ENCODE data around the gene PNP. TPM values are rescaled to one million over a fixed set of nuclear protein-coding genes. Genes with fewer than 3 reads are reported as not detected.

Gene PNP
- total and polyA plus RNA-seq, 10 of the 15 experiments (the other 5 are each of a cell fraction or from before 2014, with no cell fraction given) = 103 to 215 (median 138) TPM

DNA sequence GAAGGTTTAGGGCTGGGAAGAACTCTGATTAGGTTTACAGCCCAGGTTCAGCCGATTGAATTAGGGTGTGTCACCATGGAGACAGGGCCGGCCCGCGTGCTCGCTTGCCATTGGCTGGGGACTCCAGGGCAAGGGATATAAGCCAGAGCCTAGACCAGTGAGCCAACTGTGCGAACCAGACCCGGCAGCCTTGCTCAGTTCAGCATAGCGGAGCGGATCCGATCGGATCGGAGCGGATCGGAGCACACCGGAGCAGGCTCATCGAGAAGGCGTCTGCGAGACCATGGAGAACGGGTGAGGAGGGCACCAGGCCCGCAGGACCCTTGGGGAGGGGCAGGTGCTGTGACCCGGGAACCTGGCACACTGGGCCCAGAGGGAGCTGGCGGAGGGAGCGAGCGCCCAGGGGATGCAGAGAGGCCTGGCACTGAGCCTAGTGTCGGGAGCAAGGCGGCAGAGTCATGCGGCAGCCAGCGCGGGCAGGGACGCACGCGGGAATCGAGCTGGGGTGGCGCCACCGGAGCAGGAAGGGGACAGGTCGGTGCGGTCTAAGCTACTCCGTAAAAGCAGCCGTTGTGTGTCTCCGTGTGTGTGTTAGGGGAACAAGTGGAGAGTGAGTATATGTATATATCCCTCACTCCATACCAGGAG is at the start of gene PNP (continued):
- TF ChIP-seq, protein P1, sequence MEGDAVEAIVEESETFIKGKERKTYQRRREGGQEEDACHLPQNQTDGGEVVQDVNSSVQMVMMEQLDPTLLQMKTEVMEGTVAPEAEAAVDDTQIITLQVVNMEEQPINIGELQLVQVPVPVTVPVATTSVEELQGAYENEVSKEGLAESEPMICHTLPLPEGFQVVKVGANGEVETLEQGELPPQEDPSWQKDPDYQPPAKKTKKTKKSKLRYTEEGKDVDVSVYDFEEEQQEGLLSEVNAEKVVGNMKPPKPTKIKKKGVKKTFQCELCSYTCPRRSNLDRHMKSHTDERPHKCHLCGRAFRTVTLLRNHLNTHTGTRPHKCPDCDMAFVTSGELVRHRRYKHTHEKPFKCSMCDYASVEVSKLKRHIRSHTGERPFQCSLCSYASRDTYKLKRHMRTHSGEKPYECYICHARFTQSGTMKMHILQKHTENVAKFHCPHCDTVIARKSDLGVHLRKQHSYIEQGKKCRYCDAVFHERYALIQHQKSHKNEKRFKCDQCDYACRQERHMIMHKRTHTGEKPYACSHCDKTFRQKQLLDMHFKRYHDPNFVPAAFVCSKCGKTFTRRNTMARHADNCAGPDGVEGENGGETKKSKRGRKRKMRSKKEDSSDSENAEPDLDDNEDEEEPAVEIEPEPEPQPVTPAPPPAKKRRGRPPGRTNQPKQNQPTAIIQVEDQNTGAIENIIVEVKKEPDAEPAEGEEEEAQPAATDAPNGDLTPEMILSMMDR (IDR thresholded peaks at IDR 0.05 in 2 of 3, conservative IDR thresholded peaks at IDR 0.05 in 1 of 3; ENCODE audit: control insufficient read depth in 2 of 3, extremely low read depth in 1 of 3, insufficient read depth in 1 of 3, low read depth in 3 of 3, low read length in 3 of 3) = 0 out of 6 replicates have a peak, but pooled peaks of 1 of the 3 experiments have one; percentile 7
- TF ChIP-seq CHD1 (IDR thresholded peaks at IDR 0.05; ENCODE audit: low read depth, low read length) (no peak; the same call in 1 of the 2 replicates), POLR2AphosphoS2 (IDR thresholded peaks at IDR 0.05; ENCODE audit: low read depth, low read length) (peak; percentile 94), KLF5 (IDR thresholded peaks at IDR 0.05; ENCODE audit: partially characterized antibody) (peak; percentile 55), EED (IDR thresholded peaks at IDR 0.05; ENCODE audit: low read depth) (no peak), IRF4 (IDR thresholded peaks at IDR 0.05; ENCODE audit: low read depth, low read length) (no peak), TCF12 (IDR thresholded peaks at IDR 0.05; ENCODE audit: low read depth, low read length) (peak; percentile 72; the same call in 1 of the 2 replicates), WRNIP1 (IDR thresholded peaks at IDR 0.05; ENCODE audit: borderline replicate concordance, low read depth, low read length) (no peak), KDM1A (IDR thresholded peaks at IDR 0.05; ENCODE audit: borderline replicate concordance) (no peak), POLR2AphosphoS5 (IDR thresholded peaks at IDR 0.05; ENCODE audit: low read length) (peak; percentile 99), RAD21 (IDR thresholded peaks at IDR 0.05; ENCODE audit: insufficient read depth, low read depth, low read length) (no peak)
- TF ChIP-seq, protein P2, sequence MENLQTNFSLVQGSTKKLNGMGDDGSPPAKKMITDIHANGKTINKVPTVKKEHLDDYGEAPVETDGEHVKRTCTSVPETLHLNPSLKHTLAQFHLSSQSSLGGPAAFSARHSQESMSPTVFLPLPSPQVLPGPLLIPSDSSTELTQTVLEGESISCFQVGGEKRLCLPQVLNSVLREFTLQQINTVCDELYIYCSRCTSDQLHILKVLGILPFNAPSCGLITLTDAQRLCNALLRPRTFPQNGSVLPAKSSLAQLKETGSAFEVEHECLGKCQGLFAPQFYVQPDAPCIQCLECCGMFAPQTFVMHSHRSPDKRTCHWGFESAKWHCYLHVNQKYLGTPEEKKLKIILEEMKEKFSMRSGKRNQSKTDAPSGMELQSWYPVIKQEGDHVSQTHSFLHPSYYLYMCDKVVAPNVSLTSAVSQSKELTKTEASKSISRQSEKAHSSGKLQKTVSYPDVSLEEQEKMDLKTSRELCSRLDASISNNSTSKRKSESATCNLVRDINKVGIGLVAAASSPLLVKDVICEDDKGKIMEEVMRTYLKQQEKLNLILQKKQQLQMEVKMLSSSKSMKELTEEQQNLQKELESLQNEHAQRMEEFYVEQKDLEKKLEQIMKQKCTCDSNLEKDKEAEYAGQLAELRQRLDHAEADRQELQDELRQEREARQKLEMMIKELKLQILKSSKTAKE (IDR thresholded peaks at IDR 0.05; ENCODE audit: low read depth, poor library complexity, severe bottlenecking) = no peak
- TF ChIP-seq, protein P3, sequence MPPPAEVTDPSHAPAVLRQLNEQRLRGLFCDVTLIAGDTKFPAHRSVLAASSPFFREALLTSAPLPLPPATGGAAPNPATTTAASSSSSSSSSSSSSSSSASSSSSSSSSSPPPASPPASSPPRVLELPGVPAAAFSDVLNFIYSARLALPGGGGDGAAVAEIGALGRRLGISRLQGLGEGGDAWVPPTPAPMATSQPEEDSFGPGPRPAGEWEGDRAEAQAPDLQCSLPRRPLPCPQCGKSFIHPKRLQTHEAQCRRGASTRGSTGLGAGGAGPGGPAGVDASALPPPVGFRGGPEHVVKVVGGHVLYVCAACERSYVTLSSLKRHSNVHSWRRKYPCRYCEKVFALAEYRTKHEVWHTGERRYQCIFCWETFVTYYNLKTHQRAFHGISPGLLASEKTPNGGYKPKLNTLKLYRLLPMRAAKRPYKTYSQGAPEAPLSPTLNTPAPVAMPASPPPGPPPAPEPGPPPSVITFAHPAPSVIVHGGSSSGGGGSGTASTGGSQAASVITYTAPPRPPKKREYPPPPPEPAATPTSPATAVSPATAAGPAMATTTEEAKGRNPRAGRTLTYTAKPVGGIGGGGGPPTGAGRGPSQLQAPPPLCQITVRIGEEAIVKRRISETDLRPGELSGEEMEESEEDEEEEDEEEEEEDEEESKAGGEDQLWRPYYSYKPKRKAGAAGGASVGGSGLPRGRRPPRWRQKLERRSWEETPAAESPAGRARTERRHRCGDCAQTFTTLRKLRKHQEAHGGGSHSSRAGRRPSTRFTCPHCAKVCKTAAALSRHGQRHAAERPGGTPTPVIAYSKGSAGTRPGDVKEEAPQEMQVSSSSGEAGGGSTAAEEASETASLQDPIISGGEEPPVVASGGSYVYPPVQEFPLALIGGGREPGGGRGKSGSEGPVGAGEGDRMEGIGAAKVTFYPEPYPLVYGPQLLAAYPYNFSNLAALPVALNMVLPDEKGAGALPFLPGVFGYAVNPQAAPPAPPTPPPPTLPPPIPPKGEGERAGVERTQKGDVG (CRISPR knock-in tag; IDR thresholded peaks at IDR 0.05) = no peak
- TF ChIP-seq, protein P4, sequence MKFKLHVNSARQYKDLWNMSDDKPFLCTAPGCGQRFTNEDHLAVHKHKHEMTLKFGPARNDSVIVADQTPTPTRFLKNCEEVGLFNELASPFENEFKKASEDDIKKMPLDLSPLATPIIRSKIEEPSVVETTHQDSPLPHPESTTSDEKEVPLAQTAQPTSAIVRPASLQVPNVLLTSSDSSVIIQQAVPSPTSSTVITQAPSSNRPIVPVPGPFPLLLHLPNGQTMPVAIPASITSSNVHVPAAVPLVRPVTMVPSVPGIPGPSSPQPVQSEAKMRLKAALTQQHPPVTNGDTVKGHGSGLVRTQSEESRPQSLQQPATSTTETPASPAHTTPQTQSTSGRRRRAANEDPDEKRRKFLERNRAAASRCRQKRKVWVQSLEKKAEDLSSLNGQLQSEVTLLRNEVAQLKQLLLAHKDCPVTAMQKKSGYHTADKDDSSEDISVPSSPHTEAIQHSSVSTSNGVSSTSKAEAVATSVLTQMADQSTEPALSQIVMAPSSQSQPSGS (IDR thresholded peaks at IDR 0.05; ENCODE audit: low read length) = no peak
- TF ChIP-seq, protein P5, sequence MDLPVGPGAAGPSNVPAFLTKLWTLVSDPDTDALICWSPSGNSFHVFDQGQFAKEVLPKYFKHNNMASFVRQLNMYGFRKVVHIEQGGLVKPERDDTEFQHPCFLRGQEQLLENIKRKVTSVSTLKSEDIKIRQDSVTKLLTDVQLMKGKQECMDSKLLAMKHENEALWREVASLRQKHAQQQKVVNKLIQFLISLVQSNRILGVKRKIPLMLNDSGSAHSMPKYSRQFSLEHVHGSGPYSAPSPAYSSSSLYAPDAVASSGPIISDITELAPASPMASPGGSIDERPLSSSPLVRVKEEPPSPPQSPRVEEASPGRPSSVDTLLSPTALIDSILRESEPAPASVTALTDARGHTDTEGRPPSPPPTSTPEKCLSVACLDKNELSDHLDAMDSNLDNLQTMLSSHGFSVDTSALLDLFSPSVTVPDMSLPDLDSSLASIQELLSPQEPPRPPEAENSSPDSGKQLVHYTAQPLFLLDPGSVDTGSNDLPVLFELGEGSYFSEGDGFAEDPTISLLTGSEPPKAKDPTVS (IDR thresholded peaks at IDR 0.05; ENCODE audit: low read depth, low read length) = no peak
- TF ChIP-seq, protein P6, sequence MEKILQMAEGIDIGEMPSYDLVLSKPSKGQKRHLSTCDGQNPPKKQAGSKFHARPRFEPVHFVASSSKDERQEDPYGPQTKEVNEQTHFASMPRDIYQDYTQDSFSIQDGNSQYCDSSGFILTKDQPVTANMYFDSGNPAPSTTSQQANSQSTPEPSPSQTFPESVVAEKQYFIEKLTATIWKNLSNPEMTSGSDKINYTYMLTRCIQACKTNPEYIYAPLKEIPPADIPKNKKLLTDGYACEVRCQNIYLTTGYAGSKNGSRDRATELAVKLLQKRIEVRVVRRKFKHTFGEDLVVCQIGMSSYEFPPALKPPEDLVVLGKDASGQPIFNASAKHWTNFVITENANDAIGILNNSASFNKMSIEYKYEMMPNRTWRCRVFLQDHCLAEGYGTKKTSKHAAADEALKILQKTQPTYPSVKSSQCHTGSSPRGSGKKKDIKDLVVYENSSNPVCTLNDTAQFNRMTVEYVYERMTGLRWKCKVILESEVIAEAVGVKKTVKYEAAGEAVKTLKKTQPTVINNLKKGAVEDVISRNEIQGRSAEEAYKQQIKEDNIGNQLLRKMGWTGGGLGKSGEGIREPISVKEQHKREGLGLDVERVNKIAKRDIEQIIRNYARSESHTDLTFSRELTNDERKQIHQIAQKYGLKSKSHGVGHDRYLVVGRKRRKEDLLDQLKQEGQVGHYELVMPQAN (conservative IDR thresholded peaks at IDR 0.05) = peak; percentile 68
